KBM-7 (cell line): ENCODE measurements around the gene CADPS2.

Experiments used
- DNase-seq: peaks from one replicate; pipeline ENCODE4 v3.0.0-alpha.2; 2015
- in situ Hi-C: fragments of 300-500 bp; cut with MboI; formaldehyde crosslinking; loops from 2 replicates; pipeline ENCODE4 v1.14.3; 2020; ENCODE audit warnings: low sequenced_read_pairs, low pct_unique_long_range_greater_than_20kb, mixed read lengths

Gene CADPS2

GRCh38 chr7:122379491-122379890, 506.8 kb downstream of the CADPS2 start:
- in situ Hi-C loops = no loop called here
- no peak for DNase-seq

DNA sequence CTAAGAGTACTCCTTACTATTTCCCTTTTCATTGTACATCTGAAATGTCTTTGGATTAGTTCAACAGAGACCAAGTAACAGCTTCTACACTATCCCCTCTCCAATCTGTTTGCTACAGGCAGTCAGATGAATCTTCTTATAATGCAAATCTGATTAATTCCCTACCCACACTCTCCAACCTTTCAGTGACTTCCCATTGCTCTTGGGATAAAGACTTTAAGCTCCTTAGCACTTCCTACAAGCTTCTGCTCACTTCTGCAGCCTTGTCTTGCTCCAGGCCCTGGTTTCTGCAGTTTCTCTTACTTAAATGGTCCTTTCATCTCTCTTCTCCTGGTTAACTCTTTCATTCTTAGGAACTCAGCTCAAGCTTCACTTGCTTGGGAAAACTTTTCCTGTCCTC, 516.5 kb downstream of the CADPS2 start:
- in situ Hi-C loops = no loop called here
- DNase-seq = no peak

- DNase-seq = no peak
- in situ Hi-C loops = no loop called here
Measured at GRCh38 chr7:122364761-122365280, 521.4 kb downstream of the CADPS2 start.

GRCh38 chr7:122363144-122363543, 523.1 kb downstream of the CADPS2 start:
- in situ Hi-C loops = no loop called here
- DNase-seq = no peak

GRCh38 chr7:122362473-122362872, 523.8 kb downstream of the CADPS2 start:
- no peak for DNase-seq
- in situ Hi-C loops = no loop called here

GRCh38 chr7:122354656-122355055, 531.6 kb downstream of the CADPS2 start:
- no peak for DNase-seq
- in situ Hi-C loops = no loop called here

GRCh38 chr7:122352454-122352853, 533.8 kb downstream of the CADPS2 start:
- DNase-seq = no peak
- in situ Hi-C loops = no loop called here

GRCh38 chr7:122350701-122351100, 535.6 kb downstream of the CADPS2 start:
- in situ Hi-C loops = no loop called here
- no peak for DNase-seq

GRCh38 chr7:122344303-122344620, 542.0 kb downstream of the CADPS2 start:
- in situ Hi-C loops = no loop called here
- DNase-seq = no peak

GRCh38 chr7:122343601-122344302, 542.5 kb downstream of the CADPS2 start:
- in situ Hi-C loops = no loop called here
- no peak for DNase-seq

- no peak for DNase-seq
- in situ Hi-C loops = no loop called here
Measured at GRCh38 chr7:122340427-122340826, 545.8 kb downstream of the CADPS2 start.

DNA sequence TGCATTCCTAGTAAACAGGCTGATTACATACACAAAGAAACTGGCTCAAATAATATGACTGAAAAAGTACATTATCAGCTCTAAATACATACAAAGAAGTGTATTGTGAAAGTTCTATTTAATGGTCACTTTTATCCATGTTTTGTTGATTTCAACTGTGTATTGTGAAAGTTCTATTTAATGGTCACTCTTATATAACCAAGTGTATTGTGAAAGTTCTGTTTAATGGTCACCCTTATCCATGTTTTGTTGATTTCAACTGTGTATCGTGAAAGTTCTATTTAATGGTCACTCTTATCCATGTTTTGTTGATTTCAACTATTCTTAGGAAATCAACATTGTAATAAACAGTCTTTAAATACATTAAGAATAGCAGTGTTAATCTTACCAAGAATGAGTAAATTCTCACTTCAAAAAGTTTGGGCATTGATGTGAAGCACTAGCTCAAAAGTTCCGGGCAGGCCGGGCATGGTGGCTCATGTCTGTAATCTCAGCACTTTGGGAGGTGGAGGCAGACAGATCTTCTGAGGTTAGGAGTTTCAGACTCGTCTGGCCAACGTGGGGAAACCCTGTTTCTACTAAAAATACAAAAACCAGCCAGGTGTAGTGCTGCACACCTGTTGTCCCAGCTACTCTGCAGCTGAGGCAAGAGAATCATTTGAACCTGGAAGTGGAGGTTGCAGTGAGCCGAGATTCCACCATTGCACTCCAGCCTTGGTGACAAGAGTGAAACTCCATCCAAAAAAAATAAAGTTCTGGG, 546.9 kb downstream of the CADPS2 start:
- in situ Hi-C loops = no loop called here
- DNase-seq = no peak

DNA sequence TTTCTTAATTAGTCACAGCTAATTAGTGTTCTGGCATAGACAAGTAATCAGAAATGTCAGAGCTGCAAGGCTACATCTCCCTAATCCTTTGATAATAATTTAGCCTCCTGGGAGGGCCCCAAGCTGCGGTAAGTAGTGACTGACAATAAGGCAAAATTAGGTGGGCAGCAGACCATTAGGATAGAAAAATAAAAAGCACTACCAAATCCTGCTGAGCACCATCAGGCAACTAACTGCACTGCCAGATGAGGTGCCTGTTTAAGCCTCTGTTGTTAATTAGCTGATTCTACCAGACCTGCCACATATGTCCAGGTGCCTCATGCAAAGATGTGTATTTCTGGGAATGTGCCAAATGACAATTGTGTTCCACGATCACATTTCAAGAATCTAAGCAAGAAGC, 549.2 kb downstream of the CADPS2 start:
- in situ Hi-C loops = no loop called here
- no peak for DNase-seq

DNA sequence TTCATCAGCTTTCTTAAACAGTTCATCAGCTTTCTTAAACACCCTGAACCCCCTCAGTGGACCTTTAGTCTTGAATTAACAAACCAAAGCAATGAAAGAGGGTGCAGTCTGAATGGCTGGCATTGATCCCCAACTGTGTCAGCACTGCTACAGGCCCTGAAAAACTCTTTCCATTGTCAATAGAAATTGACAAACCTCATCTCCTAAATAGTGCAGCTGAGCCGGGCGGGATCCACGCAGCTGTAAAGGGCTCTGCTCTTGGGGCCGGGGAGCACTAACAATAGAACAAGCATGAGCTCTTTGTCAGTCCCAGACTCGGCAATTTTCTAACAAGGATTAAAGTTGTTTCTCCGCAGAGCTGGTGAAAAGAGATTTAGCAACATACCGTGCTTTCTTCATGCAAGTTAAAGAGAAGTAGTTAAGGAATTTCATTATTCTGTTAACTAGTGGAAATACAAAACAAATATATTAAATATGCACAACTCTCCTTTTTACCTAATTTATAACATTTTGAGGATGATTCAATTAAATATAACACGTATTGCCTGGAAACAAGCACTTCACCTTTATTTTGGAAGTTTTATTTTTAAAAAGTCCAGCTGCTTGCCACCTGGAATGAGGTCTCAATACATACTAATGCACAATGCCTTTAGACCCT, 557.0 kb downstream of the CADPS2 start:
- no peak for DNase-seq

GRCh38 chr7:122327969-122328368, 558.3 kb downstream of the CADPS2 start:
- in situ Hi-C loops = no loop called here
- DNase-seq = no peak

More for the DNA sequence above, 557.0 kb downstream of the CADPS2 start:
- in situ Hi-C loops = no loop called here

GRCh38 chr7:122316467-122317388, 569.5 kb downstream of the CADPS2 start:
- no peak for DNase-seq
- in situ Hi-C loops = no loop called here

- no peak for DNase-seq
- in situ Hi-C loops = no loop called here
Measured at GRCh38 chr7:122315507-122316466, 570.5 kb downstream of the CADPS2 start.

DNA sequence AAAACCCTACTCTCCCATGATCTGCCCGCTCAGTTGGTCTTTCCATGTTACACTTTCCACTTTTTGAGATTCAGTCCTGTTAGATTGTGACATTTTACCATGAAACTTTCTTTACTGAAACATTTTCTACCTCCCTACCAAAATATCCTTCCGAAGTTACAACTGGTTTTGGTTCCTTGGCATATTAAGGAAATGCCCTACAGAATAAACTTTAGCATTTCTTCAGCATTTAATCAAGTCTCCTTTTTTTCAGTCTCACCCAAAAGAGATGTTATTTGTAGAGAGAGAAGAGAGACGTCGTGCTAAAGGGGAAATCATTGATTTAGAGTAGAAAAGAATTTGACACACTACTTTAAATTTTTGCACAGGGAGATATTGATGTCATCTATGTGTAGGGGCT, 572.0 kb downstream of the CADPS2 start:
- in situ Hi-C loops = no loop called here
- no peak for DNase-seq
